Measurements from ENCODE around the gene HSH2D.

Gene HSH2D

GRCh38 chr19:16203256-16204004 lies 59.9 kb downstream of the HSH2D start:
- in situ Hi-C loops (cut with MboI; ENCODE audit: low sequenced_read_pairs, unreplicated experiment) = no loop called here
- DNase-seq (ENCODE audit: low spot score) = no peak
- no peak for TF ChIP-seq CTCF (IDR thresholded peaks at IDR 0.05; ENCODE audit: borderline replicate concordance, control extremely low read depth, extremely low read depth, insufficient read depth, missing control alignments)

- in situ Hi-C loops (cut with MboI; ENCODE audit: low sequenced_read_pairs, unreplicated experiment) = no loop called here
- no peak for DNase-seq (ENCODE audit: low spot score)
Measured at GRCh38 chr19:16204005-16204294, 60.5 kb downstream of the HSH2D start.

GRCh38 chr19:16205205-16206045 lies 61.9 kb downstream of the HSH2D start:
- no peak for TF ChIP-seq CTCF (IDR thresholded peaks at IDR 0.05; ENCODE audit: borderline replicate concordance, control extremely low read depth, extremely low read depth, insufficient read depth, missing control alignments)
- DNase-seq (ENCODE audit: low spot score) = no peak
- in situ Hi-C loops (cut with MboI; ENCODE audit: low sequenced_read_pairs, unreplicated experiment) = no loop called here

More at GRCh38 chr19:16204005-16204294, 60.5 kb downstream of the HSH2D start:
- no peak for TF ChIP-seq CTCF (IDR thresholded peaks at IDR 0.05; ENCODE audit: borderline replicate concordance, control extremely low read depth, extremely low read depth, insufficient read depth, missing control alignments)

- in situ Hi-C loops (cut with MboI; ENCODE audit: low sequenced_read_pairs, unreplicated experiment) = no loop called here
- no peak for DNase-seq (ENCODE audit: low spot score)
- TF ChIP-seq CTCF (IDR thresholded peaks at IDR 0.05; ENCODE audit: borderline replicate concordance, control extremely low read depth, extremely low read depth, insufficient read depth, missing control alignments) = no peak
Measured at GRCh38 chr19:16206046-16206605, 62.6 kb downstream of the HSH2D start.

GRCh38 chr19:16206637-16207036 lies 63.2 kb downstream of the HSH2D start:
- DNase-seq (ENCODE audit: low spot score) = no peak
- in situ Hi-C loops (cut with MboI; ENCODE audit: low sequenced_read_pairs, unreplicated experiment) = no loop called here
- no peak for TF ChIP-seq CTCF (IDR thresholded peaks at IDR 0.05; ENCODE audit: borderline replicate concordance, control extremely low read depth, extremely low read depth, insufficient read depth, missing control alignments)

GRCh38 chr19:16207063-16207462 lies 63.6 kb downstream of the HSH2D start:
- DNase-seq (ENCODE audit: low spot score) = no peak
- no peak for TF ChIP-seq CTCF (IDR thresholded peaks at IDR 0.05; ENCODE audit: borderline replicate concordance, control extremely low read depth, extremely low read depth, insufficient read depth, missing control alignments)
- in situ Hi-C loops (cut with MboI; ENCODE audit: low sequenced_read_pairs, unreplicated experiment) = no loop called here
